Measurements from ENCODE around the gene UBE4B. TPM values are rescaled to one million over a fixed set of nuclear protein-coding genes. Genes with fewer than 3 reads are reported as not detected.
"Not testable (repeated sequence)": the region's sequence is repeated elsewhere in the genome, so short reads cannot be mapped to it uniquely, and the experiment has no call there.

UBE4B gene
- total RNA-seq, 1 experiment from 2014 or later, result 37.0 TPM

DNA sequence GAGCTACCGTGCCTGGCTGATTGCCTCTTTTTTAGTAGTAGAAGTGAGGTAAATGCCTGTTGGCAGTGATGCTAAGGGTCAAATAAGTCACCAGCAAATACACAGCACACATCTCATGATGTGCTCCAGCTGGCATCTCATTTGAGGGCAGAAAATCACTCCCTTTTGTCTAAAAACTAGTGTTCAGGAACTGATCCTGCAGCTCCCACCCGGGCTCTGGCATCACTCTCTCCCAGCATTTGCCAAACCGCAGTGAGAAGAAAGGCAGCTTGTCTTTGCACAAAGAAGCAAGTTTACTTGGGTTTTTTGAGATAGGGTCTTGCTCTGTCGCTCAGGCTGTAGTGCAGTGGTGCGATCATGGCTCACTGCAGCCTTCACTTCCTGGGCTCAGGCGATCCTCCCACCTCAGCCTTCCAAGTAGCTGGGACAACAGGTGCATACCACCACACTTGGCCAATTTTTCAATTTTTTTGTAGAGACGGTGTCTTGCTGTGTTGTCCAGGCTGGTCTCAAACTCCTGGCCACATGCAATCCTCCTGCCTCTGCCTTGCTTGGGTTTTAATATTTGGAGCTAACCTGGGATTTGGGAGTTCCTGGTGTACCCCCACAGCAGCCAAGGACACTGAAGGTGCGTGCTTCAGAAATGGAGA lies 31.6 kb upstream of the UBE4B start:
- no peaks in the 10 kb centered on the region for H3K27me3 ChIP-seq (ENCODE audit: low read length)

DNA sequence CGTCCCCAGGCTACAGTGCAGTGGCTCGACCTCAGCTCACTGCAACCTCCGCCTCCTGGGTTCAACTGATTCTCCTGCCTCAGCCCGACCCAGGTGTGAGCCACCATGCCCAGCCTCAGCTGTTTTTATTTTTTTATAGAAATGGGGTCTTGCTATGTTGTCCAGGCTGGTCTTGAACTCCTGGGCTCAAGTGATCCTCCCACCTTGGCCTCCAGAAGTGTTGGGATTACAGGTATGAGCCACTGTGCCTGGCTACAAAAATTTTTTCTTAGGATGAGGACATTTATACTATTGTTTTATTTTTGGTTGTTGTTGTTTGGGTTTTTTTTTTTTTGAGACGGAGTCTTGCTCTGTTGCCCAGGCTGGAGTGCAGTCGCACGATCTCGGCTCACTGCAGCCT lies 27.5 kb upstream of the UBE4B start:
- not testable (repeated sequence) for H3K9ac ChIP-seq (ENCODE audit: low read length); DNase-seq; H3K27me3 ChIP-seq (ENCODE audit: low read length); H3K79me2 ChIP-seq (ENCODE audit: low read length); H3K36me3 ChIP-seq (ENCODE audit: insufficient read depth, low read length); H3K4me3 ChIP-seq (ENCODE audit: low read length); H3K9me2 ChIP-seq (replicated peaks; ENCODE audit: insufficient read depth, low read length); H3K9me3 ChIP-seq (ENCODE audit: low read length); H2AFZ ChIP-seq (ENCODE audit: low read length); H4K20me1 ChIP-seq (ENCODE audit: insufficient read depth, low read depth, low read length); H3K4me1 ChIP-seq (ENCODE audit: low read length); H3K27ac ChIP-seq (ENCODE audit: low read length); H3K4me2 ChIP-seq (ENCODE audit: low read depth, low read length, poor library complexity, severe bottlenecking)

More for the DNA sequence above, 31.6 kb upstream of the UBE4B start:
- Histone ChIP-seq H4K20me1 (ENCODE audit: insufficient read depth, low read depth, low read length) (no peaks in the 10 kb centered on the region), H3K4me1 (ENCODE audit: low read length) (no peaks in the 10 kb centered on the region), H3K9me3 (ENCODE audit: low read length) (no peaks in the 10 kb centered on the region), H3K9me2 (replicated peaks; ENCODE audit: insufficient read depth, low read length) (no peaks in the 10 kb centered on the region), H2AFZ (ENCODE audit: low read length) (no peak overlapping the region), H3K4me3 (ENCODE audit: low read length) (no peak overlapping the region), H3K36me3 (ENCODE audit: insufficient read depth, low read length) (no peaks in the 10 kb centered on the region), H3K27ac (ENCODE audit: low read length) (no peak overlapping the region), H3K9ac (ENCODE audit: low read length) (no peak overlapping the region), H3K79me2 (ENCODE audit: low read length) (no peaks in the 10 kb centered on the region), H3K4me2 (ENCODE audit: low read depth, low read length, poor library complexity, severe bottlenecking) (no peak overlapping the region)
- no peak for DNase-seq

DNA sequence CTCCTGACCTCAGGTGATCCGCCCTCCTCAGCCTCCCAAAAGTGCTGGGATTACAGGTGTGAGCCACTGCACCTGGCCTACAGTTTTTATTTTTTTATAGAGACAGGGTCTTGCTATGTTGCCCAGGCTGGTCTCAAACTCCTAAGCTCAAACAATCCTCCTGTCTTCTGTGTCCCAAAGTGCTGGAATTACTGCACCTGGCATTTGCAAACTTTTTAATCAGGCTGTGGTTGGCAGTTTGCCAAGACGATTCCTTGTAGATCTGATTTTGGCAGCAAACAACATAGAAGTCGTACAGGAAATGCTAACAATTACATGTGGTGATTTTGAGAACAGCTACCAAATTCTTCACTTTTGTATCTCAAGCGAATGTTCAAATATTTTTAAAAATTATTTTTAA lies 25.6 kb upstream of the UBE4B start:
- Histone ChIP-seq H3K27me3 (ENCODE audit: low read length) (no peaks in the 10 kb centered on the region), H4K20me1 (ENCODE audit: insufficient read depth, low read depth, low read length) (no peaks in the 10 kb centered on the region), H3K9me3 (ENCODE audit: low read length) (no peaks in the 10 kb centered on the region), H3K36me3 (ENCODE audit: insufficient read depth, low read length) (no peaks in the 10 kb centered on the region), H3K4me1 (ENCODE audit: low read length) (no peaks in the 10 kb centered on the region), H3K79me2 (ENCODE audit: low read length) (no peaks in the 10 kb centered on the region), H3K4me2 (ENCODE audit: low read depth, low read length, poor library complexity, severe bottlenecking) (no peak overlapping the region), H3K9me2 (replicated peaks; ENCODE audit: insufficient read depth, low read length) (no peaks in the 10 kb centered on the region), H3K9ac (ENCODE audit: low read length) (no peak overlapping the region), H3K4me3 (ENCODE audit: low read length) (no peak overlapping the region), H2AFZ (ENCODE audit: low read length) (no peak overlapping the region), H3K27ac (ENCODE audit: low read length) (no peak overlapping the region)
- no peak for DNase-seq

DNA sequence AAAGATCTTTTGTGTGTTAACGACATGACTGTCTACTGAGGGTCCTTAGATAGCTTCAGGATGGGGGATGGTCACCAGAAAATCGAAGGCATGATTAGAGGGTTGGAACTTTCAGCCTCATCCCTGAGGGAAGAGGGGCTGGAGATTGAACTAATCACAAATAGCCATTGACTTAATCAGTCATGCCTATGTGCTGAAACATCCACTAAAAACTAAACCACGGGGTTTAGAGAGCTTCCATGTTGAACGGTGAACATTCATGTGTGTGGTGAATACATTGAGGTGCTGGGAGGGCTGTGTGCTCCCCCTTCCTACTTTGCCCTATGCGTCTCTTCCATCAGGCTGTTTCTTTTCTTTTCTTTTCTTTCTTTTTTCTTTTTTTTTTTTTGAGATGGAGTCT lies 18.7 kb upstream of the UBE4B start:
- no peaks in the 10 kb centered on the region for H4K20me1 ChIP-seq (ENCODE audit: insufficient read depth, low read depth, low read length)
- no peaks in the 10 kb centered on the region for H3K36me3 ChIP-seq (ENCODE audit: insufficient read depth, low read length)
- H3K27ac ChIP-seq (ENCODE audit: low read length), result no peak overlapping the region
- H3K9me2 ChIP-seq (replicated peaks; ENCODE audit: insufficient read depth, low read length), result no peaks in the 10 kb centered on the region
- no peaks in the 10 kb centered on the region for H3K9me3 ChIP-seq (ENCODE audit: low read length)
- no peaks in the 10 kb centered on the region for H3K4me1 ChIP-seq (ENCODE audit: low read length)
- H3K79me2 ChIP-seq (ENCODE audit: low read length), result no peaks in the 10 kb centered on the region
- H2AFZ ChIP-seq (ENCODE audit: low read length), result no peak overlapping the region
- no peaks in the 10 kb centered on the region for H3K27me3 ChIP-seq (ENCODE audit: low read length)
- no peak overlapping the region for H3K4me3 ChIP-seq (ENCODE audit: low read length)
- no peak overlapping the region for H3K4me2 ChIP-seq (ENCODE audit: low read depth, low read length, poor library complexity, severe bottlenecking)
- DNase-seq, result no peak
- H3K9ac ChIP-seq (ENCODE audit: low read length), result no peak overlapping the region

DNA sequence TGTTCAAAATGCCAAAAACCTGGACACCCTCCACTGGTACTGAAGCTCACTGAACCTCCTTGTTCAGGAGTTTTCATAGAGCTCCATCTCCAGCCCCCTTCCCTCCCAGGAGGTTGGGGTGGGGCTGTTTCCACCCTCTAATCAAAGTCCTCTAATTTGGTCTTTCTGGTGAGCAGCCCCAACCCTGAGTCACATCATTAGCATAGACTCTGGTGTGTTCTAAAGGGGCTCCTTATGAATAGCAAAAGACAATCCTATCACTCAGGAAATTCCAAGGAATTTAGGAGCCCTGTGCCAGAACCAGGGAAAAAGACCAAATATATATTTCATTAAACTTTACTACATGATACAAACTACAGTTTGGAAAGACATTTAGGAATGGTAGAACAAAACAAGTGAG lies 13.2 kb upstream of the UBE4B start:
- Histone ChIP-seq H3K9ac (ENCODE audit: low read length) (no peak overlapping the region), H3K9me2 (replicated peaks; ENCODE audit: insufficient read depth, low read length) (no peaks in the 10 kb centered on the region), H4K20me1 (ENCODE audit: insufficient read depth, low read depth, low read length) (no peaks in the 10 kb centered on the region), H3K4me2 (ENCODE audit: low read depth, low read length, poor library complexity, severe bottlenecking) (no peak overlapping the region), H2AFZ (ENCODE audit: low read length) (no peak overlapping the region), H3K27ac (ENCODE audit: low read length) (no peak overlapping the region), H3K27me3 (ENCODE audit: low read length) (no peaks in the 10 kb centered on the region), H3K79me2 (ENCODE audit: low read length) (no peaks in the 10 kb centered on the region), H3K4me1 (ENCODE audit: low read length) (no peaks in the 10 kb centered on the region), H3K36me3 (ENCODE audit: insufficient read depth, low read length) (no peaks in the 10 kb centered on the region), H3K9me3 (ENCODE audit: low read length) (no peaks in the 10 kb centered on the region), H3K4me3 (ENCODE audit: low read length) (no peak overlapping the region)
- DNase-seq, result no peak

DNA sequence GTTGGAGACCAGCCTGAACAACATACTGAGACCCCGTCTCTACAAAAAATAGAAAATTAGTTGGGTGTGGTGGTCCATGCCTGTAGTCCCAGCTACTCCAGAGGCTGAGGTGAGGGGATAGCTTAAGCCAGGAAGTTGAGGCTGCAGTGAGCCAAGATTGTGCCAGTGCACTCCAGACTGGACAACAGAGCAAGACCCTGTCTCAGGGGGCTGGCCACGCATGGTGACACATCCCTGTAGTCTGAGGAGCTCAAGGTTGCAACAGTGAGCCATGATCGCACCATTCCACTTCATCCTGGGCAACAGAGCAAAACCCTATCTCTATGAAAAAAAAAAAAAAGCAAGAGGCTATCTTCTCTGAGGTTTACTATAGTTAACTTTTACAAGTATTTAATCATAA lies 12.7 kb upstream of the UBE4B start:
- Histone ChIP-seq H3K27ac (ENCODE audit: low read length) (no peak overlapping the region), H3K27me3 (ENCODE audit: low read length) (no peaks in the 10 kb centered on the region), H3K36me3 (ENCODE audit: insufficient read depth, low read length) (no peaks in the 10 kb centered on the region), H3K9me2 (replicated peaks; ENCODE audit: insufficient read depth, low read length) (no peaks in the 10 kb centered on the region), H2AFZ (ENCODE audit: low read length) (no peak overlapping the region), H4K20me1 (ENCODE audit: insufficient read depth, low read depth, low read length) (no peaks in the 10 kb centered on the region), H3K4me3 (ENCODE audit: low read length) (no peak overlapping the region), H3K4me1 (ENCODE audit: low read length) (no peaks in the 10 kb centered on the region), H3K79me2 (ENCODE audit: low read length) (no peaks in the 10 kb centered on the region), H3K4me2 (ENCODE audit: low read depth, low read length, poor library complexity, severe bottlenecking) (no peak overlapping the region), H3K9me3 (ENCODE audit: low read length) (0 out of 2 replicates have a peak, but pooled peaks cover under 1% of the 10 kb centered on the region), H3K9ac (ENCODE audit: low read length) (no peak overlapping the region)
- no peak for DNase-seq

DNA sequence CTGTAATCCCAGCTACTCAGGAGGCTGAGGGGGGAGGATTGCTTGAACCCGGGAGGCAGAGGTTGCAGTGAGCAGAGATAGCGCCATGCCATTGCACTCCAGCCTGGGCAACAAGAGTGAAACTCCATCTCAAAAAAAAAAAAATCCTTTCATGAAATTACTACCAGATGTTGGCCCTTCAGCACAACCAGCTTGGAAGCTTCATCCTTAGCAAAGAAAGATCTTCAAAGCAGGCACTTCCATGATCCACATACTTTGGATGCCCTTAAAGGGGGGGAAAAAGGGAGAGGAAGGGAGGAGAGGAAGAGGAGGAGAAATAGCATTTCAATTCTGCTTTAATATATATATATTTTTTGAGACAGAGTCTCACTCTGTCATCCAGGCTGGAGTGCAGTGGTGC lies 12.1 kb upstream of the UBE4B start:
- not testable (repeated sequence) for H3K9me3 ChIP-seq (ENCODE audit: low read length); H3K4me3 ChIP-seq (ENCODE audit: low read length); H4K20me1 ChIP-seq (ENCODE audit: insufficient read depth, low read depth, low read length); H3K27ac ChIP-seq (ENCODE audit: low read length); H3K36me3 ChIP-seq (ENCODE audit: insufficient read depth, low read length); H3K9me2 ChIP-seq (replicated peaks; ENCODE audit: insufficient read depth, low read length); H2AFZ ChIP-seq (ENCODE audit: low read length); H3K27me3 ChIP-seq (ENCODE audit: low read length); H3K9ac ChIP-seq (ENCODE audit: low read length); H3K79me2 ChIP-seq (ENCODE audit: low read length); DNase-seq; H3K4me1 ChIP-seq (ENCODE audit: low read length); H3K4me2 ChIP-seq (ENCODE audit: low read depth, low read length, poor library complexity, severe bottlenecking)

DNA sequence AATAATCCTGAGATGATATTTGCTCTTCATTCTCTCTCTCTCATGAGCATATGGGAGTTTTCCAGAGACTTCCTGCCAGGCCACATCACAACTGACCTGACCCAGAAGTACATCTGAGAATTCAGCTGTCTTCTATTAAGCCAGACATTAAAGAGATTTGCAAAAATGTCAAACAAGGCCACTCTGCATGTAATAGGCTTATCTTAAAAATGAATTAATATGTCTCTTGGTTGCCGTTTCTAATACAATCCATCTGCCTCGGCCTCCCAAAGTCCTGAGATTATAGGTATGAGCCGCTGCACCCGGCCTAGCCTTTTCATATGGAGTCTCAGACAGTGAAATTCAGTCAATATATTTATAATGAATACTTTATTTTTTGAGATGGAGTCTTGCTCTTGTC lies 10.8 kb upstream of the UBE4B start:
- not testable (repeated sequence) for H3K4me2 ChIP-seq (ENCODE audit: low read depth, low read length, poor library complexity, severe bottlenecking); H3K9ac ChIP-seq (ENCODE audit: low read length)

DNA sequence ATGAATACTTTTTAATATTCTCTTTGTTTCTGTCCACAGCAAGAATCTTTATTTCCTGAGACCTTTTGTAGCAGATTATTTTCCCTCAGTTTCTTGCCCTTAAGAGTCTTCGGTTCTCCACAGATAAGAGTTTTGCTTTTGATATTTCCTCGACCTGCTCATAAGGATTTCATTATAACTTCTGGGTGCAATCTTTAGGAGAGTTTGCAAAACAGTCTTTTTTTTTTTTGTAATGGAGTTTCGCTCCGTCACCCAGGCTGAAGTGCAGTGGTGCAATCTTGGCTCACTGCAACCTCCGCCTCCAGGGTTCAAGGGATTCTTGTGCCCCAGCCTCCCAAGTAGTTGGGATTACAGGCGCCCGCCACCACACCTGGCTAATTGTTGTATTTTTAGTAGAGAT lies 10.1 kb upstream of the UBE4B start:
- Histone ChIP-seq H3K27me3 (ENCODE audit: low read length) (no peaks in the 10 kb centered on the region), H3K9me2 (replicated peaks; ENCODE audit: insufficient read depth, low read length) (no peaks in the 10 kb centered on the region), H3K36me3 (ENCODE audit: insufficient read depth, low read length) (no peaks in the 10 kb centered on the region), H3K9ac (ENCODE audit: low read length) (no peak overlapping the region), H3K4me1 (ENCODE audit: low read length) (peaks cover 7% of the 10 kb centered on the region), H3K4me3 (ENCODE audit: low read length) (no peak overlapping the region), H3K4me2 (ENCODE audit: low read depth, low read length, poor library complexity, severe bottlenecking) (no peak overlapping the region), H3K9me3 (ENCODE audit: low read length) (0 out of 2 replicates have a peak, but pooled peaks cover 6% of the 10 kb centered on the region), H3K27ac (ENCODE audit: low read length) (no peak overlapping the region), H4K20me1 (ENCODE audit: insufficient read depth, low read depth, low read length) (no peaks in the 10 kb centered on the region), H3K79me2 (ENCODE audit: low read length) (no peaks in the 10 kb centered on the region), H2AFZ (ENCODE audit: low read length) (no peak overlapping the region)
- DNase-seq, result no peak

More for the DNA sequence above, 10.8 kb upstream of the UBE4B start:
- H2AFZ ChIP-seq (ENCODE audit: low read length); H3K4me1 ChIP-seq (ENCODE audit: low read length); H3K9me2 ChIP-seq (replicated peaks; ENCODE audit: insufficient read depth, low read length); H3K4me3 ChIP-seq (ENCODE audit: low read length); H3K27me3 ChIP-seq (ENCODE audit: low read length); H3K36me3 ChIP-seq (ENCODE audit: insufficient read depth, low read length); H3K79me2 ChIP-seq (ENCODE audit: low read length); H3K27ac ChIP-seq (ENCODE audit: low read length); H4K20me1 ChIP-seq (ENCODE audit: insufficient read depth, low read depth, low read length); DNase-seq; H3K9me3 ChIP-seq (ENCODE audit: low read length): not testable (repeated sequence)
